ENCODE measurements around the gene HIF1AN.

The HIF1AN gene

GRCh38 chr10:100535715-100536353 lies at the start of gene HIF1AN:
Gene HIF1AN (plus strand): TSS chr10:100535943. CDS start chr10:100535959, 16 bp downstream.
- DNase-seq (ENCODE audit: low read depth, low spot score): peak; percentile 69

GRCh38 chr10:100487529-100487928 lies 48.2 kb upstream of the HIF1AN start:
- DNase-seq (ENCODE audit: low read depth, low spot score): no peak
- H3K27ac ChIP-seq: no peak overlapping the region

More at GRCh38 chr10:100535715-100536353, at the start of gene HIF1AN:
- H3K27ac ChIP-seq: peak within 1 kb of the TSS; percentile 32

GRCh38 chr10:100489396-100489795 lies 46.3 kb upstream of the HIF1AN start:
- H3K27ac ChIP-seq: no peak overlapping the region
- DNase-seq (ENCODE audit: low read depth, low spot score): no peak

- DNase-seq (ENCODE audit: low read depth, low spot score): no peak
Measured at GRCh38 chr10:100490531-100490930, 45.2 kb upstream of the HIF1AN start.

GRCh38 chr10:100496567-100496966 lies 39.2 kb upstream of the HIF1AN start:
- DNase-seq (ENCODE audit: low read depth, low spot score): no peak
- no peak overlapping the region for H3K27ac ChIP-seq

More at GRCh38 chr10:100490531-100490930, 45.2 kb upstream of the HIF1AN start:
- no peak overlapping the region for H3K27ac ChIP-seq

DNA sequence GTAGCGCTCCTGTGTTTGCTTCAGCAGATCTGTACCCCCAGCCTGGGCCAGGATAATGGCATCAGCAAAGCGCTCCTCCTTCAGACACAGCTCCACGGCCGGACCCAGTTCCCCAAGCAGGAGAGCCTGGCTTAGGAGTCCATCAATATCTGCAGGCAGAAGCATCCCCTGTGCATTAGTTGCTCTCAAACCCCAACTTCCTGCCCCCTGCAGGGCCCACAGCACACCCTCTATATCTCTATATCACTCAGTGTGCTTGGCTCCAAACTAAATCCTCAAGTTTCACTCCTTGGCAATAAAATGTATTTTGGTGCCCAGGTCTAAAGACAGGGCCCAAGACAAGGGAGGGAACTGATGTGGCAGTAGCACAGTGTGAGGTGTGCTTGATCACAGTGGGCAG lies 37.7 kb upstream of the HIF1AN start:
- DNase-seq (ENCODE audit: low read depth, low spot score): no peak
- H3K27ac ChIP-seq: no peak overlapping the region

GRCh38 chr10:100501423-100501822 lies 34.3 kb upstream of the HIF1AN start:
- no peak overlapping the region for H3K27ac ChIP-seq
- no peak for DNase-seq (ENCODE audit: low read depth, low spot score)

GRCh38 chr10:100502926-100503494 lies 32.7 kb upstream of the HIF1AN start:
- H3K27ac ChIP-seq: no peak overlapping the region
- no peak for DNase-seq (ENCODE audit: low read depth, low spot score)

- DNase-seq (ENCODE audit: low read depth, low spot score): no peak
- H3K27ac ChIP-seq: no peak overlapping the region
Measured at GRCh38 chr10:100504096-100504495, 31.6 kb upstream of the HIF1AN start.

DNA sequence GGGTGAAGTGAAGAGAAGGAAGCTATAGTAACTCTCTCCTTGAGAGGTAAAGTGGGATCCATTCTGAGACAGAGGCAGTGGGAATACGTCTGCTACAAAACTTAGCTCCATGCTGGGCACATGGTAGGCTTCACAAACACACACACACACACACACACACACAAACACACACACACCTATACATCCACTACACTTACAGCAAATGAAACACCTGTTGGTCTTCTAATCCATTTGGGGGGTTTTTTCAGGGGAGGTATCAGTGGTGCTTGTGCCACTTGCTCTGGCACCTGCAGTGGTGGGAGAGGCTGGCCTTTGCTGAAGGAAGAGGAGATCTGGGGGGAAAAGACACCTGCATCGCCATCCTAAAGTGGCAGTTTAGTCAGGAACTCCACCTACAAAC lies 30.6 kb upstream of the HIF1AN start:
- DNase-seq (ENCODE audit: low read depth, low spot score): no peak
- no peak overlapping the region for H3K27ac ChIP-seq

DNA sequence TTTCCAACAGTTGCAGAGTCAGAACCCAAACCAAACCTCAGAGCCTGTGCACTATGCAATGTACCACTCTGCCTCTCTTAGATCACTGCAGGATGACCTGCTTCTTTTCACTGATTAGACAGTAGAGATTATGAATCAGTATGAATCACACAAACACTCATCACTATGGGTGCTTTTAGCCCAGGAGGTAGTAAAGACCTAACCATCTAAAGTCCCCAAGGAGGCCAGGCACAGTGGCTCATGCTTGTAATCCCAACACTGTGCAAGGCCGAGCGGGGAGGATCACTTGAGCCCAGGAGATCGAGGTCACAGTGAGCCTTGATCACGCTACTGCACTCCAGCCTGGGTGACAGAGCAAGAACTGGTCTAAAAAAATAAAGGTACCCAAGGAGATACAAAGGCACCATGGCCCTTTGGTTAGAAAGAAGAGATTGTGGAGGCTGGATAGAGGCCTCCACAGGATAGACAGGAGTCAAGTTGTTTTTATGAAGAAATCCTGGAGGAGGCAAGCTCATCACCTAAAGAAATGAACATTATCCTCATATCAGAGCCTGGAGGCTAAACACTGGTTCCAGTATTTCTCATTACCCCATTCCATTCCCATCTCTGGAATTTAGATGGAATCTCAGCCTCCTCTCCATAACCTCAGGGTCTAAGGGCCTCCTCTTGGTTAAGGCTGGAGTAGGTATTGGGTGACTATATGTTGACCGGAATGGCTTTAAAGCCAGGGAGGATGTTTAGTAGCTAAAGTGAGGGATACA lies 29.0 kb upstream of the HIF1AN start:
- no peak for DNase-seq (ENCODE audit: low read depth, low spot score)
- H3K27ac ChIP-seq: no peak overlapping the region

GRCh38 chr10:100507357-100507732 lies 28.4 kb upstream of the HIF1AN start:
- H3K27ac ChIP-seq: no peak overlapping the region
- DNase-seq (ENCODE audit: low read depth, low spot score): no peak

DNA sequence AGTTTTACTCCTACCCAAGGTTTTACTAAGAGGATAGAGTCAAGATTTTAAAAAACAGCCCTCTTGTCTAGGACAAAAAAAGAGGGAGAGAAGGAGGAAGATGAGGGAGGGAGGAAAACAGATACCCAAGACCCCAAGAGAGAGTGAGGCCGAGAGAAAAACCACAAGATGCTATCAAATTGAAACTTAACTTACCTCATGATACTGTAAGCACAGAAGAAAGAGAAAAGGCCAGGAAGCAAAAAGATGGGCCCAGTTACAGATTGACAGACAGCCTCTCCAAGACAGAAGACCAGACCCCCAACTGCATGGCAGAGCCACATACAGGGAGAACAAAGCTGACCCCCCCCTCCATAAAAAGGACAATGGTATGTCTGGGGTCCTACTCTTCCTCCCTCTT lies 27.5 kb upstream of the HIF1AN start:
- H3K27ac ChIP-seq: no peak overlapping the region
- DNase-seq (ENCODE audit: low read depth, low spot score): no peak

DNA sequence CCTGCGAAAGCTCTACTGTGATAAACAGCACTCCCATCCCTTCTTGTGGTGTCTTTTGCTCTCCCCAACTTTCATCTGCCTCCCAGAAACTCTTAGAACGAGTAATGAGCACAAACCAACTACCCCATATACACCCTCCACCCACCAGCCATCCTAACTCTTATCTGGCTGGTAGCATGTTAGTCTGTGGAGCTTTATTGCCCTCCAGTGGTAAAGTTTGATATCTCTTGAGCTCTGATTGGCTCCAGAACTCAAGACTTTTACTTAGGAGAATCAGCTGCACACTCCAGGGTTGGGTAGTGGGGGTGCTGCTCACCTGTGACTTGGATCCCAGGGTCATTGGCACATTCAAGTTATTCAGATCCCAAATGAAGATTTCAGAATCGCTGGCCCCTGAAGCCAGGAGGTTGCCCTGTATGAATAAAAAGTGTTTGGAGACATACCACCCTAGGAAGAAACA lies 27.0 kb upstream of the HIF1AN start:
- no peak for DNase-seq (ENCODE audit: low read depth, low spot score)
- no peak overlapping the region for H3K27ac ChIP-seq

DNA sequence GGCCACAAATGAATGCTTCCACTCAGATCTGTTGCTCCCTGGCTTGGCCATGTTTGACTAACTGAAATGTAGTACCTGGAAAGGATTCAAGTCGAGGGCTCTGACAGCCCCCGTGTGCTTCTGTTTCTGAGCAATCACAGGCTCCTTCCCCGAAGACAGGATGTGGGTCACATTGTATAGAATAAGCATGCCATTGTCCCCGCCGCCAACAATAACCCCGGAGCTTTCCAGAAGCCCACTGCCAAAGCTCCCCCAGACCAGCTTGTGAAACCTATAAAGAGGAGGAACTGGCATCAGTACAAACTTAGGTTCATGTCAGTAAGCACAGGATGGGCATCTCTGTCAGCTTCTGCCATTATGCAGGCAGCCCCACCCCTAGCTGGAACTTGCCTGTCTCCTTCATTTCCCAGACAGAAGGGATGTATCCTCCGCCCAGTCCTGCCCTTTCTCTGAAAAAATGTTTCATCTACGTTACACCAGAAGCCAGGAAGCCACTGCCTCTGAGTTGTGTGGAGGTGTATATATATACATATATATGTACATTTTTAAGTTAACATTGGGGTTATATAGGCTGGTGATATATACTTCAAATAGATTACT lies 26.4 kb upstream of the HIF1AN start:
- H3K27ac ChIP-seq: no peak overlapping the region
- DNase-seq (ENCODE audit: low read depth, low spot score): no peak

DNA sequence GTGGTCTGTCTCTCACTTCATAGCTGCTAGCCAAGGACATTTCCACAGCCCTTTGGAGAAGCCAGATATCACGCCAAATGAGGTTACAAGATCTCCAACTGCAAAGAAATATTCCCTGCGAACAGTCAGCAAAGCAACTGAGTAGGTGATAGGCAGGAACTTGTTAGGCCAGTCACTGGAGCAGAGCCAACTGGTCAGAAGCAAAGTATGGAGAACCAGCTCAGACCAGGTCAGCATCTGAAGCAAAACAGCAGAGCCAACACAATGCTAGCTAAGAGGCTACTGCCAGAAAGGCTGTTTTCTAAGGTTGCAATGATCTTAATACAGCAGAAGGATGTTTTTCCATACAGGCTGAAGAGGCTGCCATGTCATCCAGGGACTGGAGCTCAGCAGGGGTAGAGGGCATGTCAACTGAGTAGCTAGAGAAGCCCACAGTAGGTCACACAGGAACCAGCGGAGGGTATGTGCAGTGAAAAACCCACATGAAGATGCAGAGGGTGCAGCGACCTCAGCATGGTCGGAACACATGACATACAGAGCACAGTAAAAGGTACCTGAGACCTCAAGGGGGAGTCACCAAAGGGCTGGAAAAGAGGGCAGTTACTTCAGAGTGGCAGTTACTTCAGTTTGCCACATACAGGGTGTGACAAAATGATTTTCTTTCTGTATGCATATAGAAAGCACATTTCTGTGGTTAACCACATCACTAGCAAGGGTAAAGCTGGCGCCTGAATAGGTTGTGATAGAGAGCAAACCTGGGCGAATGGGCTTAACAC lies 25.0 kb upstream of the HIF1AN start:
- no peak for DNase-seq (ENCODE audit: low read depth, low spot score)
- H3K27ac ChIP-seq: no peak overlapping the region

GRCh38 chr10:100515612-100516011 lies 20.1 kb upstream of the HIF1AN start:
- no peak for DNase-seq (ENCODE audit: low read depth, low spot score)
- no peak overlapping the region for H3K27ac ChIP-seq

DNA sequence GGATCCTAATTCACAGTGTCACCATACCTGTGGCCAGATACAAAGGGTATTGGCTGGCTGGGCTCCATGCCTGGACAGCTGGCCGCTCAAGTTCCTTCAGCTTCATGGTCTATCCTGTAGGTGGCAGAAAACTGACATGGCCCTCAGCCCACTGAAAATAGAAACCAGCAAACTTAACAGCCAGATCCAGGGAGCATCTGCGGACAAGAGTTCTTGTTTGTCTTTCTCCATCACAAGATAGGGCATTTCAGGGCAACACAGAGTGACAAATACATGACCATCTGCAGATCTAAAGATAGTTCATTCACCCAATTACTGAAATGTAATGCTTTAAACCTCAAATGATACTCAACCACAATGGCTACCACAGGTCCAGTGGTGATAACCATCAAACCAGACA lies 18.9 kb upstream of the HIF1AN start:
- no peak for DNase-seq (ENCODE audit: low read depth, low spot score)
- no peak overlapping the region for H3K27ac ChIP-seq

DNA sequence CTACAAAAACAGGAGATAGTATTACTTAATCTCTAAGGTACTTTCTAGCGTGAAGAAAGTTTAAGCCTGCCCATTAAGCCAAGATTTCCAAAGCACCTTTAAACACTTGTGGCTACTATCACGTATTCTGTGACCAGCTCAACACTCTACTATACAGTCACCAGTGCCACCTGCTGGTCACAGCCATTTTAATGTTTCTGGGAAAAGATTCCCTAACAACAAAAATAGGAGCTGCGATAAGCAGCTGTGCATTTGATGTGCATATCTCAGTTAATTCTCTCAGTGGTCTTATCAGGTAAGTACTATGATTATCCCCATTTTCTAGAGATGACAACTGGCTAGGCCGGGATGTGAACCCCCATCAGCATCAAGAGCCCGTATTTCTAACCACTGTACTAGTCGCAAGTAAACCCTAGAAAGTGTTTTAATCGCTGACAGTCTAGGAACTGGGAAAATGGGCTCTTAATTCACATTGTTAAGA lies 16.9 kb upstream of the HIF1AN start:
- DNase-seq (ENCODE audit: low read depth, low spot score): no peak
- no peak overlapping the region for H3K27ac ChIP-seq
